HG03103 (cell line): Measurements from ENCODE around the gene ALDH1A3.

Experiments used
- ATAC-seq: cut with Tn5 transposase; IDR thresholded peaks from one replicate; pipeline ENCODE4 v1.9.1; 2021; ENCODE audit warnings: low read depth; ENCODE audit not compliant: unreplicated experiment

The ALDH1A3 gene

DNA sequence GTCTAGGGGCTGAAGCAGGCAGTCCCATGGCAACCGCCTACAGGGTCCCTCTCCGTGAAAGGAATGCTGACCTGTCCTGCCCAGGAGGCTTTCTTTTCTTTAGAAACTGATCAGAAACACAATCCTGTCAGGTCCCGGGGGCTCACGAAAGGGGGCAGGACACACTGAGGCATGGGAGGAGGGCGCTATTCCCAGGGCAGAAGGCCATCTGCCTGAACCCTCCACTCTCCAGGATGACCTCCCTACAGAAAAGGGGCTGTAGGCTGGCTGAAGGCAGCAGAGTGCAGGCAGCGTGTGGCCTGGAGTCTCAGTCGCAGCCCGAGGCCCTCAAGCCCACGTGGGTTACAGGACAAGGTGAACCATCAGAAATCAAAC lies 21.2 kb downstream of the ALDH1A3 start:
- ATAC-seq = no peak

DNA sequence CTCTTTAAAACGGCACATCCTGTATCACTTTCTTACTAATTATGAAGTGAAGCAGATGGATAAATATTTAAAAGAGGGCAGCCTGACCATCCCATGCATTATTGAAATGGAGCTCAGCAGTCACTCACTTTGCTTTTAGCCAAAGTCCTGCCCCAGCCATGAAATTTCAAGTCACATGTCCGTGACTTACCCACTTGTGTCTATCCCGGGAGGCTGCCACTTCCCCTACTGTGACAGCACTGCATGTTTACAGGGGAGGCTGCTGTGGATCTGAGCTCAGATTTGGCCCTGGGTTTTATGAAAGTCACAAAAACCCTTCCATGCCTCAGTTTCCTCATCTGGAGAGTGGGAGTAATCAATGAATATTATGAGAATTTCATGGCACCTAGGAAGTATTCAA lies 21.7 kb downstream of the ALDH1A3 start:
- ATAC-seq = no peak

DNA sequence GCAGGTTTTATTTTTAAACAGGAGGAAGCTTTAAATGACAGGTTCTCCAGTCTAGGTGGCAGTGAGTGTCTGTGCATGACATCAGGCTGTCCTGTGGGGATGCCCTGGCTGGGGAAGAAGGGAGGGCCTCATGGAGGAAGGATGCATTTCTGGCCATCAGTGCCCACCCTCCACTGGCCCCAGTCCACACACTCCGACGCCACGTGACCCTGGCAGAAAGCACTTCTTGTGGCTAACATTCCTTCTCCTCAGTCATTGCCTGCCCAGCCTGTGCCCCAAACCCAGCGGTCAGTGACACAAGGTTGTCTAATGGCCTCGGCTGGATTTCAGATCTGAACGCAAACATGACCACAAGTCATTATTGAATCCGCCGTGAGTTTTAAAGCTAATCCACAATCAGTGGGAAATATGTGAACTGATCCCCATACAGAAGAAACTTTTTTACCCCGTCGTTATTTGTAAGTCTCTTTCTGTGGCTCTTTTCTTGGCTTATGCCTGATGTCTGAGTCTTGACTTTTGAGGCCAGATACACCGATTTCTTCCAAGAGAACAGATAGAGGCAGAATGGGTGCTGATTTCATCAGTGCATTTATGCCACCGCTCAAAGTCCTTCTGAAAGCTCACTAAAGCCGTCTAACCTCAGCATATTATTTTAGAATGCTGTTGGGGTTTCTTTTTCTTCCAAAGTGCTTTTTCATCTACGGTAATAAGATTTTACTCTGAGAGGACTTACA lies 22.2 kb downstream of the ALDH1A3 start:
- no peak for ATAC-seq

DNA sequence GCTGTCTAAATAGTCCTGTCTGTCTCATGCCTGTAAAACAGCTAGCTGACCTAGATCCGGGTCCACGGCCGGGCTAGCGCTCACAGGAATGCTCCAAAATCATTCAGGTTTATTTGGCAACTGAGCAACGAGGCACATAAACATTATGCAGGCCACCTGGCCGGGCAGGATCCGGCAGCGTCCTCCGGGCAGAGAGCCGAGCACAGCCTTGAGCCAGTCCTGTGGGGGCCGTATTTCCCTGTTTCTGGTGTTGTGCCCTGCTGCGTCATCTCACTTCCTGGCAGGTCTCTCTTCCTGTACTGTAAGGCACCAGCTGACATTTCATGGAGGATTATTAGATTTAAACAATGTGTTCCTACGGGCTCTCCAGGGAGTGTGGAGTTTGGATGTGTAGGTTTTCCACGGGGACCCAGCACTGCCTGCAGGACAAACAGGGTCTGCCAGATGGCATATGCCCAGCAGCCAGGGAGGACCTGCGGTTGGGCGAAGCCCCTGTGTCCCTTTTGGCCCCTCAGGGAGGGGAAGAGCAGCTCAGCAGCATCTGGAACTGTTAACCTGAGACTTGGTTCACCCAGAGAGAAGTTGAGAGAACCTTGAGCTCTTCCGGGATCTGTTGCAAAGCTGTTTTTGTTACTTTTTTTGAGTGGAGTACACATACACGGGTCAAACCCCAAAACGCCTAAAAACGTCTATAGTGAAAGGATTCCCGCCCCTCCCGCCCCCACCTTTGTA lies 23.0 kb downstream of the ALDH1A3 start:
- no peak for ATAC-seq

DNA sequence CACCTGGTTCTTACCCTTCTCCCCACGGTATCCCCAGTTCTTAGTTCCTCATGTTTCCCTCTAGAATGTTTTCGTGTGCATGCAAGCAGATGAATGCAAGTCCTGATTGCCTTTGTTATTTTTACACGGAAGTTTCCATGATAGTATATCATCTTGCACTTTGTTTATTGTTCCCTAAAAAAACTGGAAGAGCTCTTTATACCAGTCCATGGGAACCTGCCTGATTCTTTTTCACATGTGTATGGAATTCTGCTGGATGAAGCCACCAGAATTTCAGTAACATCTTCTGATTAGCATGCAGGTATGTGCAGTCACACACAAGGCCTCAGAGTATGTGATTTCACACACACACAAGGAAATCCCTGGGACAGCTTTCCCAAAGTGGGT lies 23.5 kb downstream of the ALDH1A3 start:
- no peak for ATAC-seq

DNA sequence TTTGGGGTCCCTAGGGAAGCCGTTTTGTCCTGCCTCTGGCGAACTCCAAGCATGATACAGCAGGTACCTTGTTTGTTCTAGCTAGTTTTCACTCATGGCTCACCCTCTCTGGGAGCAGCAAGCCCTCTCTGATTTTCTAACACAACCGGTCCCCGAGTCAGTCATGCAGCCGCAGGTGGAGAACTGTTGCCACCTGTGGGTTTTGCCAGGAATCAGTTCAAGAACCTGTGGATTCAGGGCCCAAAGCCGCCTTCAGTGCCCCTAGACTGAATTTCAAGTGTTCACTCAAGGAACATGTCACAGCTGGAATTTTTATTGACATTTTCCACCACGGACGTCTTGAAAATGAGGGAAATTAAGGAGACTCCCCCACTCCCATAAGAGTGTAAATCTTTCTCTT lies 26.2 kb downstream of the ALDH1A3 start:
- ATAC-seq = no peak

DNA sequence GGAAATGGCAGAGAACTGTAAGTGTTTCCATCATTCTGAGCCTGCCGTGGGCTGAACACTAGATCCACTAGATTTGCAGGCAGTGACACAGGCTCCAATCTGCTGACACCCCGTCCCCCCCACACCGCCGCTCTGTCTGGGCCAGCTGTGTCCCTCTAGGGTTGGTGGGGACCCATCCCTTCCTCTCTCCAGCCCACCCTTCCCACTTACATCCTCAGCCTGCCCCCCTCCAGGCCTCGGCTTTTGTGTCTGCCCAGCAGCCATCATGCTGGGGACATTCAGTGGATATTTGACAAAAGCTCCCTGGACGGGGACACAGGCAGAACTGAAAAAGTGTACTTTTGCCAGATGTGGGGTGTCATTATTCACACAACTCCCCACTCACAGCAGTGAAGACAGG lies 28.8 kb downstream of the ALDH1A3 start:
- ATAC-seq = no peak

DNA sequence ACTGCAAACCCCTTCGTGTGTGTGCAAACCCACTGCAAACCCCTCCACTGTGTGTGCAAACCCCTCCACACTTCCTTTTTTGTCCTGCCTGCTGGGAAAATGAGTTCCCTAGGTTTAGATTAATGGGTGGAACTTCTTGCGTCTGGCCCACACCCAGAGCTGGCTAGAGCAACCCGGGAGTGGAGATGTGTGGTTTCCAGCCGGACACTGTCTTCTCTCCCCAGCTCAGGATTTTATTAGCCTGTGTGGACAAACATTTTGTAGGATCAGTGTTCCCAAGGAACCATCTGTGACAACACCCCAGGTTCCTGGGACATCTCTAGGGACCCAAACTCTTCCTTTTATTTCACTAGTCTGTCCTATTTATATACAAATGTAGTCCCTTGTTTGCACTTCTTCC lies 29.9 kb downstream of the ALDH1A3 start:
- ATAC-seq = no peak

DNA sequence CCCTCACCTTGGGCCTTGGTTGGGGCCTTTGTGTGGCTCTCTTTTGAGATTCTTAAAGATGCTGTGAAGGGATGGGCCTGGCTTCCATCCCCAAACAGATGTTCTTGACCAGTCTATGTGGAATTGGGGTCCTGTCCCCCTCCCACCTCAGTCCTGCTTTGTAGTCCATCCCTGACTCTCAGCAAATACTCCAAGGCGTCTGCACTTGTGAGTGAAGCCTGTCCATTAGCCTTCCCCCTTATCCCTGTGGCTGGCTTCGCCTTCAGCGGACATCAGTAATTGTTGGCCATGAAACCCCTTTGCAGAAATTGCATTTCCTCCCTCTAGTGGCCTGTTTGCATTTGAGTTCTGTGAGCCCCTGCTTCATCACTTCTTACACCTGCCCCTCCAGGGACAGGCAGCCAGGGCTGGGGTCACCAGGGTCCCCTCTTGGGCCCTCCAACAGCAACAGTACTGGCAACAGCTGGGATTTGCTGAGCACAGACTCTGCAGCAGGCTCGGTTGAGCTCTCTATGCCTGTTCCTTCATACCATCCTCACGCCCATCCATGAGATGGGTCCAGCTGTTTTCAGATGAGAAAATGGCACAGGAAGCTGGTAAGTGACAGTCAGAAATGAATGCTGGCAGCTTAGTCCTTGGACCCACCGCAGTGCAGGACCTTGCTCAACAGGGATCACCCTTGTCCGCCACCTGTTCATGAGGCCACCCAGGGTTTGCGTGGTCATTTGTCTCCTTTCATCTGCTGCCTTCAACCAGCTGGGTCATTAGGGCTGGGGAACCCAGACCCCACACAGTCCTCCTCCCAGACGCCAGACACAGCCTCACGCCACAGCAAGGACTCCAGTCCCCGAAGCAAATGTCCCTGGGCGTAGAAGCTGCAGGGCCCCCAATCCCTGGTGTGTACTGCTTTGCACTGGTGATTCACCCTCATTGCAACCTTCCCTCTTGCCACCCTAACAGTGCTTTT lies 30.6 kb downstream of the ALDH1A3 start:
- no peak for ATAC-seq

DNA sequence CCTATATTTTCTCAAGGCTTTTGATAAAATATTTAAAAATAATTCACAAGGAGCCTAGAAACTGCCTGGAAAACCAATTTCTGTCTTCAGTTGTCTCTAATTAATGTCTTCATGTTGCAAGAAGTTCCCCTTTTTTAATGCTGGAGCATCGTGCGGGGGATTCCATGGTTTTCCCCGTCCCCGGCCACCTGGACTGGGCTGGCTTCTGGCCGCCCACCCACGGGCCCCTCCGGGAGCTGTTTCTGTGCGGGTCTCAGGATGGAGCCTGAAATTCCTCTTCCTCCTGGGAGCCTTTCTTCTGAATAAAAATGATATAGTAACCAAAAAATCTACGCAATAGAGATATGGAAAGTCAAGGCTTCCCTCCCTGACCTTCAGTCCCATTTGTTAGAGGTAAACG lies 31.5 kb downstream of the ALDH1A3 start:
- ATAC-seq = no peak

DNA sequence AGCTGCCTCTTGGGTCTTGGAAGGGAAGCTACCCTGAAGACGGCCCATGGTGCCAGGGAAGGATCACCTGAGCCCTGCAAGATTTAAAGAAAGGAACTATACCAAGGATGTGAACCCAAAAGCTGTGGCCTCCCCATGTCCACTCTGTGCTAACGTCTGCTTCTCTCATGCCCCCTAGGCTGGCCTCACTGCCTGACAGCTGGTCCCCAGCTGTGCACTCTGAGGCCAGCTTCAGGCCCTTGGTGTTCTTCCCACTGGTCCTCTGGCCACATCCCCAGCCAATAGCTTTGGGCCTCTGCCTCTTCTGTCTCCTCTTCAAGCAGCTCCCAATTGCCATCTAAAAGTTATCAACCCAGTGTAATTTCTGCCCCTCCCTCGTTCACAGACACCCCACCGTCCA lies 34.3 kb downstream of the ALDH1A3 start:
- ATAC-seq = no peak

DNA sequence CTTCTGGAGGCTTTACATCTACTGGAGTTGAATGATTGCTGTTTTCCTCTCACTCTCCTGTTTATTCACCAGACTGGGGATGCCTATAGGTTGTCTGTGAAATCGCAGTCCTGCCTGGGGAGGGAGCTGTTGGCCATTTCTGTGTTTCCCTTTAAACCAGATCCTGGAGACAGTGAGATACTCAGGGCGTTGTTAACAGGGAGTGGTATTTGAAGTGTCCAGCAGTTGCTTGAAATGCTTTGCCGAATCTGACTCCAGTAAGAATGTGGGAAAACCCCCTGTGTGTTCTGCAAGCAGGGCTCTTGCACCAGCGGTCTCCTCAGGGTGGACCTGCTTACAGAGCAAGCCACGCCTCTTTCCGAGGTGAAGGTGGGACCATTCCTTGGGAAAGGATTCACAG lies 35.2 kb downstream of the ALDH1A3 start:
- no peak for ATAC-seq

DNA sequence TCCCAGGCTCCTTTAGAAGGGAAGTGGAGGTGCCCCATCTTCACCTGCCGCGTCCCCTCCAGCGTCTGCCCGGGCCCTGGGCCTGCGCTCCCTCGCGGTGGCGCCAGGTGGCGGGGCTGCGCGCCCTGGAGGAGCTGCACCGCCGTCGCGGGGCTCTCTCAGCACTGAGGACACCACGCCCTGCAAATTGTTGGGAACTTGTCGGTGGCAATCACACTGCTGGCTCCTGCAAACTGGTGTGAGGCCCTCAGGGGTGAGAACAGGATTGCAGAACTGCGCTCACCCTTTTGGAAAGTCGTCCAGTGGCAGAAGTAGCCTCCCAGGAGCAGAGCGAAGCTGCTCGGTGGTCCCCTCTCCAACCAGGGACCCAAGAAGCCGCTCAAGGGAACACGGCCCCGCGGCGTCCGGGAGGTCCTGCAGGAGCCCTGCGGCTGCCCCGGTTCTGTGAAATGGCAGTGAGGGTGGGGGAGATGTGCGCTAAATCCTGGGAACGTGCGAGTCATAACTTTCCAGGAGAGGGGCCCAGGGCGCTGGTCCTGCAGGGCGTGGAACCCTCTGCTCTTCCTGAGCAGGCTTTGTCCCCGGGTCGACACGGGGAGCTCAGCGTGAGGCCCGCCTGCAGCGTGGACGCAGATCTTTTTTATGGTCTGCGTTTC lies 38.5 kb downstream of the ALDH1A3 start:
- ATAC-seq = peak; percentile 61

DNA sequence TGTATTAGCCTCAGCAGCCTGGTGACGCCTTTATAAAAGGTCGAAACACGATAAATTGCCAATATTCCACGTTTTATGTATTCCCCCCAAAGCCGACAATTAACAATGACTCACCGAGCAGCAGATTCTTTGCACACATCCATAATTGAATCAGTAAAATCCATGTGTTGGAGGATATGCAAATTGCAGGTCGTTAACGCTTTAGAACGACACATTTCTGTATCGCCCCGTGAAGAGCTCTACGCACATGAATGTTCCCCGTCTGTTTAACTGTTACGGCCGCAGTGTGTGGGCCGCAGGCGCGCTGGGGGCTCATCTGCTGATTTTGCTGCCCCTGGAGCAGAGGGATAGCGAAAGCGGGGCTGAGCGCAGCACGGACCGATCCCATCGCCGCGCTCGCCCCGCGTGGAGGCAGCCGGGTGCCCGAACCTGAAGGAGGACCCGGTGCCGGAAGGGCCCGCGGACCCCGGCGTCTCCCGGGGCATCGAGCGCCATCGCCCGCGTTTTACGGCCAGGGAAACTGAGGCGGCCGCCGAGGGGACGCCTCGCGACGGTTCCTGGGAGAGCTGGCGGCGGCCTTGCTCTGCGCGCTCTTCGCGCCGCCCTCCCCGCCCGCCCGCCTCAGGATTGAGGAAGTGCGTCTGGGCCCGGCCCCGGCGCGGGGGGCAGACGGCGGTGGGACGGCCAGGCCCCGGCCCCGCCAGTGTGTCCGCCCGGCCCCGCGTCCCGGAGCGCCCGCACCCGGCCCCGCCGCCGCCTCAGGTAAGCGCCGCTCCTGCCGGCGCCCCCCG lies 39.3 kb downstream of the ALDH1A3 start, which contains the start of gene LRRK1:
TSS of gene LRRK1 (plus strand) at position 668 of the 791 bp plus-strand sequence. CDS start 5,276 bp downstream, outside the sequence.
- ATAC-seq = peak; percentile 24

DNA sequence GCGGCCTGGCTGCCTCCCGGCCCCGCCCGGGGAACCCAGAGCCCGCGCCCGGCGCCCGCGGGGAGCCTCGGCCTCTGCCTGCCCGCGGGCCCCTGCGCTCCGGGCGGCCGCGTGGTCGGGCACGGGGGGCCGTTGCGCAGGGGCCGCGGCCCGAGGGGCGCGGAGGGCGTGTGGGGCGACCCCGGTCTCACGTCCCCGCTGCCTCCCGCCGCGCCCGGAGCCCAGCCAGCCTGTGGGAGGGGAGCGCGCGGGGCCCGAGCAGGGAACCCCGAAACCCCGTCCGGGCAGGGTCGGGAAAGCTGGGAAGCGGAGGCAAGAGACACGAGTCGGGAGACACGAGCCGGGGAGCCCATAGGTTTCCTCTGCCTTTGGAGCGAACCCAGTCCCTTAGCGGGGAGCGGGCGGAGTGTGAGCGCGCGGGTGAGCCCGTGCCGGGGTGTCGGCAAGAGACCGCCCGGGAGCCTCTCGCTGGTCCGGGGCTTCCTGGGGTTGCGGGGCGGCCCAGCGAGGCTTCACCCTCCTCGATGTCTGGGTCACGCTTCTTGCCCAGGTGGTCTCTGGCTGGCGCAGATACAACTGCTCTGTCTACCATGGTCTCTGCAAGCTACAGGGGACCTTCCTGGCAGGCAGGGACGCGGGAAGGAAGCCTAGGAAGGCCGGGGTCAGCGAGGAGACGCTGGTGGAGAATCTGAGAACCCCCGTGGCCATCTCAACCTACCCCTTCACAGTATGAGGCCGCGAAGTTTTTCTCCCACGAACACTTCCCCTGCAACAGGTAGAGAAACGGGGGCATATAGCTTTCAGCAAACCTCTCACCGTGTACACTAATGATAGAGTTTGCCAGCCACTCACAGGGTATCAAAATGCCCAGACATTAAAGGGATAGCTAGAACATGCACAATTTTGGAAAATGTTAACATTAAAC lies 40.1 kb downstream of the ALDH1A3 start:
- ATAC-seq = no peak

DNA sequence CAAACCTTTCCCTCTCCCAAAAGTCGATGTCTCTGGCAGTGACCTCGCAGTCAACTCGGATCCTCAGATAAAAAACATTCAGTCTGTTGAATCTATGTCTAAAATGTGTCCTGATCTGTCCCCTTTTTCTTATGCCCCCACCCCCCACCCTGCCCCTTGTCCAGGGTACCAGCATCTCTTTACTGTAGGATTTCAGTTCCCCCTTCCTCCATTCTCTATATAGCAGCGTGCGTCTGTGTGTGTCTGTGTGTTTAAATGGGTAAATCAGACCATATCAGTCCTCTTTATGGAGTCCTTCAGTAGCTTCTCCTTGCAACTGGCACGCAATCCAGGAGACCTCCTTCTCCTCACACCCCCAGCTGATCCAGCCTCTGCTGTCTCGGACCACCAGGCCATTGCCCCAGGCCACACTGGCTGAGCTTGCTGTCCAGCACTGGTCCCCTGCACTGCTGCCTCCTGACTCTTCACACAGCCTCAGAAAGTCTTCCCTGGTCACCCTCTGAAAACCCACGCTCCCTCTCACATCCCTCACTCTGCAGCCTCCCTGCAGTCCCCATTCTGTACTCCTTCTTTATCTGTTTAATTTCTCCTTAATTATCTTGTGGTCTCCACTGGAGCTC lies 41.0 kb downstream of the ALDH1A3 start:
- no peak for ATAC-seq

DNA sequence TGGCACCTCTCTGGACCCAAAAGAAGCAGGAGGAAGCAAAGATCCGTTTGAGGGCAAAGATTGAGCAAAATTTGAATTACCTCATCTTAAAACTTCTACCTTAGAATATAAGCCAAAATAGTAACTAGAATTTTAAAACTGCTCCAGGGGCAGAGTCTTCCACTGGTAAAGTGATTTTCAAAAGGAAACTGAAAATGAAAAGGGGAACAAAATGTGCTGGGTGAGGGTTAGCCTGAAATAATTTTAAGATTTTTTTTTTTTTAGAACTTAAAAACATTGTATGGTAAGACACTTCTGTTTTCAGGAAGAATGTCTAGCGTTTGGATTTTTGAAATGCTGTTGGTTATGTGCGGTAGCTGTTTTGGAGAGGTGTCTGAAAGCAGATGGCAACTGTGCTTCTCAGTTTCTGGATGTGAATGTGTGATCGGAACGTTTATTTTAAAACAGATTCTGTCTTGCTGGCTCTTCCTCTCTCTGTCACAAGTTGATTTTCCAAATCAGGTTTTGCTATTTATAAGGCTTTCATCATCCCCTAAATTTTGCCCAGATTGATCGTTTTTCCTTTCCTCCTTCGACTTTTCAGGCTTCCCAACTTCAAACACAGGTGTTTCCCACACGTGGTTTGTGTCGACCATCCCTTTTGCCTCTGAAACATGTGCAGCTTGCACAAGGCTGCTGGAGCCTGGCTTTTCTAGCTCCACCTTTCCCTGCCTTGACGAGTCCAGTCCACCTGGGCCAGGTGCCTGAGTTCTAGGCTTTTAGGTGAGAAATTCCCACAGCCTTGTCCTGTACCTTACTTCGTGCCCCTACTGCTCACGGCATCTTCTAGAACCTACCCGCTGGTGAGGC lies 42.8 kb downstream of the ALDH1A3 start:
- no peak for ATAC-seq
